GM18907 (cell line): Measurements from ENCODE around the gene PPARGC1A.
A peak's percentile ranks its signal among the peaks of the same experiment; 100 is the strongest.

Experiments used
- ATAC-seq: cut with Tn5 transposase; IDR thresholded peaks from one replicate; pipeline ENCODE4 v1.9.1; 2021; ENCODE audit warnings: mild to moderate bottlenecking, moderate library complexity; ENCODE audit not compliant: unreplicated experiment

Gene PPARGC1A

GRCh38 chr4:23779422-23779821 lies 110.4 kb downstream of the PPARGC1A start:
- no peak for ATAC-seq

GRCh38 chr4:23775694-23776093 lies 114.2 kb downstream of the PPARGC1A start:
- no peak for ATAC-seq

DNA sequence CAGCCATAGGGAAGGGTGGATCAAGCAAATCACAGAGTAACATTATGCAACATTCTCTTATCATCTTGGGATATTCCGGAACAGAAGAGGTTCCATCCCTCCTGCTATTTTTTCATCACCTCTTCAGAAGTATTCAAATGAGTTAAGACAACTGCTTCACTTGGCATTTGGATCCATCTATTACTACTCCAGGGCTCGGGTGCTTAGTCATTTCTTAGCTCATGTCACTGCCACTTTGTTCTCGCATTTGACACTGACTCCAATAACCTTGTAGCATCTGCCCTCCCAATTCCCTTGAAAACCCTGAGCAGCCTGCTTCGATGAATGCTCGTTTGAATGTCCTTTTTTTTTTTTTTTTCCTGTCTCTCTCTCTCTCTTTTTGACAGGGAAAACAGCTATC lies 114.9 kb downstream of the PPARGC1A start:
- no peak for ATAC-seq

GRCh38 chr4:23773884-23774636 lies 115.8 kb downstream of the PPARGC1A start:
- ATAC-seq, result no peak

DNA sequence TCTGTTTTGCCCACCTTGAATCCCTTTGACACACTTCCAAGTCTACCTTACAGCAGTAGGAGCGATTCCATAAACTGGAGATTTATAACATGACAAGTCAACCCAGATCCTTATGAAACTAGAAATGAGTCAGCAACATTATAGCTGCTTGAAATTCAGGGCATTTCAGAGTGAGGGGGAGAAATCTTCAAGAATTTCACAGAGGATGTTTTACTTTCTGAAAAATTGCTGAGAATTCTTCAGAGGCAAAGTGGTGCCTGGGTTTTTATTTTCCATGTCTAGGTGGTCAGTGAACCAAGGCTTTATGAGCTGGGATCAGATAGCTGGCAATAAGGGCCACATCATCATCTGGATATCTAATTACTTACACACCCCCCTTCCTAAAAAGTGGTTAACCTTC lies 119.8 kb downstream of the PPARGC1A start:
- no peak for ATAC-seq

GRCh38 chr4:23769406-23769805 lies 120.4 kb downstream of the PPARGC1A start:
- no peak for ATAC-seq

DNA sequence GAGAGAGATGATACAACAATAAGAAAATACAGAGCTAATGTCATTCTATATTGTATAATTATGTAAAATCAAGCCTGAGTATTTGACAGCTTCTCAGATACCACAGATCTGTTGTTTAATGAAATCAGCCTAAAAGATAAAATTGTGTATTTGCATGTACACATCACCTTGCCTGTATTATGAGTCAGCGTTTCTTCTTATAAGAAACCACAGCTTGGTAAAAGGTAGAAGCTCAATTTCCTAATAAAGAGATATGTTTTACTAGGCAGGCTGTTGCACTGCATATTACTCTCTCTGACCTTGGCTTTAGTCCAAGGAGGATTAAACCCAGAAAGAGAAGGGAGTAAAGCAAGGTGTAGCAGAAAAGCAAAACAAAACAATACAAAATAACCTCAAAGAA lies 121.3 kb downstream of the PPARGC1A start:
- peak; percentile 57 for ATAC-seq

DNA sequence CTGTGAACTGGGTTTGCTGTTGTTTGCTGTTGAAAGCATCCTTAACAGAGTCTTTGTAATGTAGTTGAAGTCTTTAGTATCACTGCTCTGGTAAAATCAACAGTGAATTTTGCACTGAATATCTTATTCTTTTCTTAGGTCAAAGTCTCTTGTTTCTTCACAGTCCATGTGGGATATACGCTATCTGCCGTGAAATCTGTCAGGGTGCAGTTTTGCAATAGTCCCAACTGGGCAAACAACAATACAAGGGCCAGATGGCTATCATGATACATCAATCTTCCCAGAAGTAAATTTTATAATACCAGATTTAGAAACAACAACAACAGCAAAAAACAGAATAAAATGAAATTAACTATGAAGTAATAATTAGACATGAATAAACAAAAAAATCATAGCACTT lies 123.5 kb downstream of the PPARGC1A start:
- ATAC-seq, result no peak

DNA sequence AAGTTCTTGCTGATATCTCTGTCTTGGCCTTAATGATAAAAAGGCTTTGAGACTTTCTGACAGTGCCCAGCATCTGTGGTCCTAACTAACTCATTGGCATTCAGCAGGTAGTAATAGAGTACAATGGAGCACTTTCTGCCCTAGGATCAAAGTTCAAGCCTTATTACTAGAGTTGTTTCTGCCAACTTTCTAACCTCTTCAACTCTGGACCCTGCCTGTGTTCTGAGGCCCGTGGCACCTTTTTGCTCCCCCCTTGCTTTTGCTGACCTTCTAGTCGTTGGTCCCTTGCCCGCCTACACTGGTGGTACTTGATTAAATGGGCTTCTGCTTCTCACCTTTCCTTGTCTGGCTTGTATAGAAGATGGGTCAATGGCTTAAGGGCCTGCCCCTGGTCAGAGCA lies 126.3 kb downstream of the PPARGC1A start:
- ATAC-seq, result no peak

- no peak for ATAC-seq
These were observed 127.3 kb downstream of the PPARGC1A start for GRCh38 chr4:23762551-23762950.

DNA sequence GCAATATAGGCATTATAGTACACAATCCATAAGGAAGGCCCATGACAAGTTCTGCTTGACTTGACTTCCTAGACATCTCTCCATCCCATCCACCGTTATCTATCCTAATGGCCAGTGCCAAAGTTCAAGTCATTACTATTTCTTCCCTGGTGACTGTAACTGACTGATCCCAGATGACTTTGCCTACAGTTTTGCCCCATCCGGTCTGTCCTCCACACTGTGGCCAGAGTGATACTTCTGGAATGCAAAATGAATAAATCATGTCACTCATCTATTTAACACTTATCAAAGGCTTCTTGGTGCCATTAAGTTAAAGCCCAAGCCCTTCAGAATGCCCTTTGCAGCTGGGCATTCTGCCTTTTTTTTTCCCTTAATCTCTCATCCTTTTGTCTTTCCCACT lies 130.8 kb downstream of the PPARGC1A start:
- no peak for ATAC-seq

DNA sequence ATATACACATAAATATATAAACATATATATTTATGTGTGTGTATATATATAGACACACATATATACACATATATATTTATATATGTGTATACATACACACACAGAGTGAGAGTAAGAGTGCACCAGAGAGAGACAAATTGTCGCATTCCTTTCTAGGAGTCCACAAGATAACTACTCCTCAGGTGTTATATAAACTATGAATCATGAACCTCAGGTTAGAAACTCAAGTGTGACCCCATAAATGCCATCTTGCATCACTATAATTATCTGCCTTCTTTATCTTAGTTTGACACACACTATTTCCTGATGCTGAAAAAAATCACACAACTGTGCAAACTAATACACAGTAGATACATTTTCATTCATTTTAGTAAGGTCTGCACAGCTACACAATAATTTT lies 135.2 kb downstream of the PPARGC1A start:
- no peak for ATAC-seq

DNA sequence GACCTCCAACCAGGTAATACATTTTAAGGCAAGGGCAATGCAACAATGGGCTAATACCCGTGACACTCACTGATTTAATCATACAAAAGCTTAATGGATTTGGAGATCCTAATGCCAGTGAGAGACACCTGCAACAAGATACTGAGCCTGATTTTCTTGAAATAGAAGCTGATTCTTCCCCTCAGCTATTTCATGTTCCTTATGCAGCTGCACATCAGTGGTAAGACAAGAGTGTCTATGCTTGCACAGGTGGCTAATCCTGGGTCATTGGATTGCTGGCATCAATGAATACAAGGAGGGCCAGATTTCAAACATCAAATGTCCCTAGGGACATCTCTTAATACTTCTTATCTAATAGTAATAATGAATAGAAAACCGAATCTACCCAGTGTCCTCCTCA lies 139.7 kb downstream of the PPARGC1A start:
- ATAC-seq, result no peak

DNA sequence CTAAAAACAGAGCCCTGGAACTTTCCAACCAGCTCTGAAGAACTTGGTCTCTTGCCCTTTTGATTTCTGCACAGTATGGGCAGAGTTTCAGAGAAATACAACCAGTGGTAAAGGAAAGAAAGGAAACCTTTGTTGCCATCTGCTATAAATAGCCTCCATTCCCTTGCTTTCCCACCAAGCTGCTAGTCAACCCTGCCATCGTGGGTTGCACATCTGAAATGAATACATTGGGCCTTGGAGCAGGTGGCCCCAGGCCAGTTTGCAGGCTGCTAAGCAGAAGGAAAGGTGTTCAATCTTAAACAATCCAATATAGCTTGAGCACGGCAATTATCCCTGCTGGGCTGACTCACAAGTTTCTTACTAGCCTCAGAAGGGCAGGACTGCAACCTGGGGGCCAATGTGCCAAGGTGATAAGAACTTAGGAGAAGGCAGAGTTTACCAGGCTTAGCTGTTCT lies 142.5 kb downstream of the PPARGC1A start:
- ATAC-seq, result no peak

DNA sequence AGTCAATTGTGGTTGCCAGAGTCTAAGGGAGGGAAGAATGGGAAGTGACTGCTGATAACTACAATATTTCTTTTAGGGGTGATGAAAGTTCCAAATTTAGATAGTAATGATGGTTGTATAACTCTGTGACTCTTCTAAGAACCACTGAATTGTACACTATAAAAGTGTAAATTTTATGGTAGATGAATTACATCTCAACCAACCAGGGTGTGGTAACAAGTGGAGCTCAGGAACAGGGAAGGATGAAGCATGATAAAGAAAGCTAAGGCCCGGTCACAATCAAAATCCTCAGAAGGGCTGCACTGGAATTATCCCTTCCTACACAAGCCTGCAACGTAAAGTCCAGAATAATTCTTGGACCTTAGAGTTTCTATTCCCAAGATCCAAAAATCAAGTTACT lies 143.2 kb downstream of the PPARGC1A start:
- no peak for ATAC-seq

DNA sequence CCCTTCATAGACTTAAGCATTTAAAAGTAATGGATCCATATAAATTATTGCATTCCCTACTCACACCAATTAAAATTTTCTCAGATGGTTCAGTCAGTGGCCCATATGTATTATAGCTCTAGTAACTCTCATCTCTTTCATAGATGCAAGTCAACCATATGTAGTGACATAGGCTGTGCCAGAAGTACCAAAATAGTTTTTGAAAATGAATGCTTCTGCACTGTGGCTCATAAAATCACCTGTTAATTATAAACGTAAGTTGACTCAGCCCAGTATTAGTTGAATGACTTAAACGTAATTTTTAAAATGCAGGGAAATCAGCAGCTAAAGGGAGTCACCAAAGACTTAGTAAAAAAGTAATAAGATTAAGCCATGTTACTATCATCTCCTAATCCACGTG lies 143.8 kb downstream of the PPARGC1A start:
- peak; percentile 60 for ATAC-seq

DNA sequence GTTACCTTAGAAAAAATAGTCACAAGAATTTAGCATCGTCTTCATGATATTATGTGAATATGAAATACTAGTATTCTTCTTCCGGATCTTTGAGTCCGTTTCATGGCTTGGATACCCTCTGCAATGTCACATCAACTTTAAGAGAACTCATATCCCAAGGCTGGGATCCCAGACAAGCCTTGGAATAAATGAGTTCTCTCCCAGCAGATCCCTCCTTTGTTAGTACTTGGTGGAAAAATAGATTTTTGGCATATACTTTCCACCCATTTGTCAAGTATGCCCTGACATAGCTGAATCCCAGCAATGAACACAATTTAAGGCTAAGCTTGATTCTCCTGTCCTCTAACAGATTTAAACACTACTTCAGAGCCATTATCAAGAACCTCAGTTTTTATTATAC lies 144.5 kb downstream of the PPARGC1A start:
- no peak for ATAC-seq
